ENCODE measurements around the gene FKBP14. TPM values are rescaled to one million over a fixed set of nuclear protein-coding genes. Genes with fewer than 3 reads are reported as not detected.

The FKBP14 gene
- polyA plus RNA-seq, 3 donors: 0.43 to 1.9 (median 1.1) TPM

GRCh38 chr7:29968683-29969395 is 57.7 kb downstream of the FKBP14 start:
- no peak overlapping the region for H3K4me3 Mint-ChIP-seq
- H3K36me3 Mint-ChIP-seq: peaks cover 16 to 21% of the 10 kb centered on the region in 2 donors
- peaks cover 0 to 3% (median 0%) of the 10 kb centered on the region in 3 donors for H3K27me3 Mint-ChIP-seq (ENCODE audit: low read depth in 3 of 3)
- no peak overlapping the region for H3K9ac ChIP-seq (ENCODE audit: insufficient read depth, low read length, poor library complexity, severe bottlenecking)
- H3K4me2 ChIP-seq (replicated peaks; ENCODE audit: extremely low read depth, low read length, poor library complexity, severe bottlenecking): no peak overlapping the region
- H3K27me3 ChIP-seq (ENCODE audit: control insufficient read depth in 2 of 2, insufficient read depth in 2 of 2, low read length in 2 of 2): no peaks in the 10 kb centered on the region
- no peak overlapping the region for H3K27ac ChIP-seq (ENCODE audit: low read depth in 1 of 2, low read length in 2 of 2)
- H3K4me3 ChIP-seq (replicated peaks in 1 of 3; ENCODE audit: low read depth in 2 of 3, low read length in 3 of 3): no peak overlapping the region
- no peak for DNase-seq
- H3K9me3 ChIP-seq (replicated peaks in 1 of 2; ENCODE audit: control insufficient read depth in 1 of 2, insufficient read depth in 1 of 2, low read length in 2 of 2): no peaks in the 10 kb centered on the region
- no peak overlapping the region for H3K27ac Mint-ChIP-seq
- peaks cover 0 to 4% (median 0%) of the 10 kb centered on the region in 7 donors for H3K9me3 Mint-ChIP-seq
- peaks cover 0 to 22% of the 10 kb centered on the region in 2 donors for H3K36me3 ChIP-seq (replicated peaks in 1 of 2; ENCODE audit: control insufficient read depth in 1 of 2, insufficient read depth in 2 of 2, low read length in 2 of 2)
- H3K79me2 ChIP-seq (ENCODE audit: insufficient read depth, low read length): peaks cover 10% of the 10 kb centered on the region
- no peak for TF ChIP-seq CTCF (IDR thresholded peaks at IDR 0.05)
- H3K4me1 Mint-ChIP-seq: no peaks in the 10 kb centered on the region
- WGBS (ENCODE audit: insufficient coverage): 100% methylated on average over 5 of the region's 12 CpGs
- no peaks in the 10 kb centered on the region for H4K20me1 ChIP-seq (ENCODE audit: insufficient read depth, low read length)
- intact Hi-C loops (cut with micrococcal nuclease): no loop called here
- H2AFZ ChIP-seq (ENCODE audit: insufficient read depth, low read depth, low read length, poor library complexity, severe bottlenecking): no peak overlapping the region
- no peaks in the 10 kb centered on the region for H3K4me1 ChIP-seq (ENCODE audit: control insufficient read depth in 1 of 2, insufficient read depth in 2 of 2, low read length in 2 of 2)

GRCh38 chr7:29965030-29965429 is 61.5 kb downstream of the FKBP14 start:
- no peaks in the 10 kb centered on the region for H3K4me1 ChIP-seq (ENCODE audit: control insufficient read depth in 1 of 2, insufficient read depth in 2 of 2, low read length in 2 of 2)
- H3K36me3 Mint-ChIP-seq: peaks cover 19 to 26% of the 10 kb centered on the region in 2 donors
- no peak overlapping the region for H3K4me2 ChIP-seq (replicated peaks; ENCODE audit: extremely low read depth, low read length, poor library complexity, severe bottlenecking)
- DNase-seq: no peak
- H2AFZ ChIP-seq (ENCODE audit: insufficient read depth, low read depth, low read length, poor library complexity, severe bottlenecking): no peak overlapping the region
- H3K9ac ChIP-seq (ENCODE audit: insufficient read depth, low read length, poor library complexity, severe bottlenecking): no peak overlapping the region
- intact Hi-C loops (cut with micrococcal nuclease): no loop called here
- no peaks in the 10 kb centered on the region for H3K4me1 Mint-ChIP-seq
- WGBS (ENCODE audit: insufficient coverage): 100% methylated on average over 2 of the region's 3 CpGs
- peaks cover 0 to 22% of the 10 kb centered on the region in 2 donors for H3K36me3 ChIP-seq (replicated peaks in 1 of 2; ENCODE audit: control insufficient read depth in 1 of 2, insufficient read depth in 2 of 2, low read length in 2 of 2)
- H3K4me3 Mint-ChIP-seq: no peak overlapping the region
- H3K4me3 ChIP-seq (replicated peaks in 1 of 3; ENCODE audit: low read depth in 2 of 3, low read length in 3 of 3): no peak overlapping the region
- no peaks in the 10 kb centered on the region for H3K9me3 ChIP-seq (replicated peaks in 1 of 2; ENCODE audit: control insufficient read depth in 1 of 2, insufficient read depth in 1 of 2, low read length in 2 of 2)
- no peaks in the 10 kb centered on the region for H3K79me2 ChIP-seq (ENCODE audit: insufficient read depth, low read length)
- TF ChIP-seq CTCF (IDR thresholded peaks at IDR 0.05): no peak
- H3K27ac Mint-ChIP-seq: no peak overlapping the region
- H3K9me3 Mint-ChIP-seq: peaks cover 0 to 4% (median 0%) of the 10 kb centered on the region in 7 donors
- H4K20me1 ChIP-seq (ENCODE audit: insufficient read depth, low read length): no peaks in the 10 kb centered on the region
- no peaks in the 10 kb centered on the region for H3K27me3 ChIP-seq (ENCODE audit: control insufficient read depth in 2 of 2, insufficient read depth in 2 of 2, low read length in 2 of 2)
- peaks cover 0 to 3% (median 0%) of the 10 kb centered on the region in 3 donors for H3K27me3 Mint-ChIP-seq (ENCODE audit: low read depth in 3 of 3)
- H3K27ac ChIP-seq (ENCODE audit: low read depth in 1 of 2, low read length in 2 of 2): no peak overlapping the region
